Neural crest cell (in vitro differentiated cells): Measurements from ENCODE around the gene DNAJC30. TPM values are rescaled to one million over a fixed set of nuclear protein-coding genes. Genes with fewer than 3 reads are reported as not detected.

Experiments used
- DNase-seq: peaks from one replicate; pipeline ENCODE4 v3.0.0; 2021; ENCODE audit warnings: low read depth, mixed read lengths, low spot score
- H3K27ac Mint-ChIP-seq: one replicate; pipeline ENCODE4 v1.8.0; 2021; ENCODE audit warnings: mild to moderate bottlenecking, mixed read lengths; ENCODE audit not compliant: unreplicated experiment
- H3K27me3 Mint-ChIP-seq: 2 replicates; pipeline ENCODE4 v1.8.0; 2021; ENCODE audit warnings: low read depth, mild to moderate bottlenecking, mixed read lengths
- H3K36me3 Mint-ChIP-seq: 2 replicates; pipeline ENCODE4 v1.8.0; 2021; ENCODE audit warnings: low read depth, mild to moderate bottlenecking, mixed read lengths
- H3K4me1 Mint-ChIP-seq: 2 replicates; pipeline ENCODE4 v1.8.0; 2021; ENCODE audit warnings: mixed read lengths
- H3K4me3 Mint-ChIP-seq: one replicate; pipeline ENCODE4 v1.8.0; 2021; ENCODE audit warnings: mild to moderate bottlenecking, mixed read lengths
- H3K9me3 Mint-ChIP-seq: 2 replicates; pipeline ENCODE4 v1.8.0; 2021; ENCODE audit warnings: mixed read lengths
- CTCF ChIP-seq: fragments of 200-600 bp; sonication (generic); conservative IDR thresholded peaks from 2 replicates; pipeline ENCODE4 v1.5.0; 2021; ENCODE audit warnings: antibody characterized with exemption, mild to moderate bottlenecking
- total RNA-seq: library from RNA; stranded (reverse); gene quantifications from 2 replicates; pipeline ENCODE4 v1.2.1, GENCODE V29; 2021

The DNAJC30 gene
- total RNA-seq, 1 donor from 2014 or later = 11.1 TPM

GRCh38 chr7:73645643-73646174 is 37.5 kb downstream of the DNAJC30 start:
- H3K4me3 Mint-ChIP-seq = no peak overlapping the region
- no peak overlapping the region for H3K27ac Mint-ChIP-seq
- peaks cover 75% of the 10 kb centered on the region for H3K27me3 Mint-ChIP-seq
- no peaks in the 10 kb centered on the region for H3K36me3 Mint-ChIP-seq
- DNase-seq = no peak
- no peak for TF ChIP-seq CTCF
- H3K4me1 Mint-ChIP-seq = peaks cover 3% of the 10 kb centered on the region
- no peaks in the 10 kb centered on the region for H3K9me3 Mint-ChIP-seq

GRCh38 chr7:73644688-73645286 is 38.5 kb downstream of the DNAJC30 start:
- DNase-seq = no peak
- peaks cover 3% of the 10 kb centered on the region for H3K4me1 Mint-ChIP-seq
- H3K27me3 Mint-ChIP-seq = peaks cover 65% of the 10 kb centered on the region
- H3K36me3 Mint-ChIP-seq = no peaks in the 10 kb centered on the region
- no peak for TF ChIP-seq CTCF
- no peak overlapping the region for H3K27ac Mint-ChIP-seq
- no peak overlapping the region for H3K4me3 Mint-ChIP-seq
- no peaks in the 10 kb centered on the region for H3K9me3 Mint-ChIP-seq

GRCh38 chr7:73642834-73643233 is 40.4 kb downstream of the DNAJC30 start:
- no peak overlapping the region for H3K4me3 Mint-ChIP-seq
- TF ChIP-seq CTCF = no peak
- no peak overlapping the region for H3K27ac Mint-ChIP-seq
- no peak for DNase-seq
- no peaks in the 10 kb centered on the region for H3K9me3 Mint-ChIP-seq
- H3K27me3 Mint-ChIP-seq = peaks cover 52% of the 10 kb centered on the region
- H3K4me1 Mint-ChIP-seq = no peaks in the 10 kb centered on the region
- no peaks in the 10 kb centered on the region for H3K36me3 Mint-ChIP-seq

- Mint-ChIP-seq H3K27me3 (peaks cover 23% of the 10 kb centered on the region), H3K4me1 (no peaks in the 10 kb centered on the region), H3K9me3 (peaks cover 4% of the 10 kb centered on the region), H3K4me3 (no peak overlapping the region), H3K27ac (no peak overlapping the region), H3K36me3 (no peaks in the 10 kb centered on the region)
- no peak for TF ChIP-seq CTCF
- no peak for DNase-seq
Measured at GRCh38 chr7:73638911-73639310, 44.3 kb downstream of the DNAJC30 start.

GRCh38 chr7:73635428-73636200 is 47.6 kb downstream of the DNAJC30 start:
- H3K9me3 Mint-ChIP-seq = peaks cover 4% of the 10 kb centered on the region
- H3K27ac Mint-ChIP-seq = no peak overlapping the region
- no peak for DNase-seq
- TF ChIP-seq CTCF = no peak
- H3K4me1 Mint-ChIP-seq = no peaks in the 10 kb centered on the region
- H3K36me3 Mint-ChIP-seq = no peaks in the 10 kb centered on the region
- H3K27me3 Mint-ChIP-seq = peaks cover 34% of the 10 kb centered on the region
- no peak overlapping the region for H3K4me3 Mint-ChIP-seq
